T47D (cell line): Measurements from ENCODE around the gene ATF4.
A peak's percentile ranks its signal among the peaks of the same experiment; 100 is the strongest.

Experiments used
- DNase-seq, 2 experiments: peaks; one replicate each; pipeline versions ENCODE4 v3.0.0 to v3.0.0-alpha.2; 2011 to 2012; ENCODE audit warnings: low read depth in 1 of 2, low spot score in 1 of 2
- JUND ChIP-seq: IDR thresholded peaks from 2 replicates; pipeline ENCODE4 v1.6.1; 2012; ENCODE audit warnings: low read depth
- in situ Hi-C: cut with HindIII; loops from 2 replicates; pipeline ENCODE4 v1.10.0; 2016; ENCODE audit warnings: low sequenced_read_pairs, low pct_unique_long_range_greater_than_20kb

ATF4 gene

DNA sequence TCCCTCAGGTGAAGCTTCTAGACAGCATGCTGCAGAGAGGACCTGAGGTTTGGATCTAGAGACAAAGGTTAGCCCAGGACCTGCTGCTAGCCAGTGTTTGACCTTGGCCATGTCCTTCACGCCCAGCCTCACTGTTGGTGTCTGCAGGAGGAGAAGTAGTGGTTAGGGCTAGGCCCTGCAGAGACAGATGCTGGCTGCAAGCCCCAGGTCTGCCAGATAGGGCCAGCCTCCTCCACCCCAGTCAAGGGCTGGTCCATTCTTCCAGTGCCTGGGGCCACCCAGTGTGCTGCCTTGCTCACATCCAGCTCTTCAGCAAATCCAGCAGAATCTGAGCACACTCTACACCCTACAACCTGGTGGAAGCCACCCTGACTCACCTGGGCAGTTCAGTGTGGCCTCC, 39.8 kb upstream of the ATF4 start:
- DNase-seq: no peak
- in situ Hi-C loops: no loop called here
- TF ChIP-seq JUND: no peak

DNA sequence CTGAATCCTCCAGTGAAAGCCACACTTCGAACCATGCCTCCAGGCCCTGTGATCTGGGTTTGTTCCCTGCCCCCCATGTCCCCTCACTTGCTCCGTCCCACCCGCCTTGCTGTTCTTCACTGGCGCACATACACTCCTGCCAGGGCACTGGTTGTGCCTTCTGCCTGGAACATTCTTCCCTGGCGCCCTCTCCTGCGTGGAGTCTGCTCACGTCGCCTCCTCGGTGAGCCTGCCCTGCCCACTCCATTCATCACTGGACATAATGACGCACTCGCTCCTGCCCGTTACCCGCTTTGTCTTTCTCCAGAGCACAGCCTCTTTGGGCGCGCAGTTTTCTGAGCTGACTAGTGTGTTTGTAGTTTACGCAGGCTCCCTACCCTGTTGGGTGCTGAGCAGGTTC, 39.3 kb upstream of the ATF4 start:
- no peak for TF ChIP-seq JUND
- in situ Hi-C loops: no loop called here
- no peak for DNase-seq

DNA sequence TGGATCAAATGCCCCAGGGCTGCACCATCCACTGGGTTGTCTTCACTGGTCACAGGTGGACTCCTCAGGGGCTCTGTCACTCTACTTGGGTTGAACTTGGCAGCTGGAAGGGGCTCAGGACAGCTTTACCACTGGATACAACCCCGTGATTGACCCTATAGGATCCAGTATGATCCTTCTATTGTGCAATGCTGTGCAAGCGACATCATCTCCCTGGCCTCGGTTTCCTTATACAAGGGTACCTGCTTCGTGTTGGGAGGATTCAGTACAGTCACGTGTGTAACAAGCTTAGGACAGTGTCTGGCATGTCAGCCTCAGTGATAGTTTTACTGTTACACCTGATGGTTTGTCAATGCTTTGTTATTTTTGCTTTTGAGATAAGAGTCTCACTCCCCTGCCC, 38.8 kb upstream of the ATF4 start:
- in situ Hi-C loops: no loop called here

DNA sequence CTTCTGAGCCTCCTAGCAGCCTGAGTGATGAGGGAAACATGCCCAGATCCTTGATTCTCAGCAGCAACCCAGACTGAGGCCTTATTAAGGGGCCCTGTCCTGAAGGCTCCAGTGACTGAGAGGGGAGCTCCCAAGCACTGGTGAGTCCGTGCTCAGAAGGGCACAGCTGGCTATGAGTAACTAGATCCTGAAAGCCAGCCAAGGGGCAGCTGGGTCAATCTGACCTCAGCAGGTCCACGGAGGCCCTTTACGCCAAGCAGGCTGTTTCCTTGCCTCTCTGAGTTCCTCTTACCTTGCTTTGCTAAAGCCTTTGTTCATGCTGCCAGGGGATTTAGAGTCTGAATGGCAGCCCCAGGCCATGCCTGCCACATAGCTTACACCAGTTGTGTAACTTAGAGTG, 37.6 kb upstream of the ATF4 start:
- in situ Hi-C loops: no loop called here
- DNase-seq: peak in 1 of 2 experiments; percentile 74
- TF ChIP-seq JUND: no peak

More for the DNA sequence above, 38.8 kb upstream of the ATF4 start:
- DNase-seq: no peak
- no peak for TF ChIP-seq JUND

DNA sequence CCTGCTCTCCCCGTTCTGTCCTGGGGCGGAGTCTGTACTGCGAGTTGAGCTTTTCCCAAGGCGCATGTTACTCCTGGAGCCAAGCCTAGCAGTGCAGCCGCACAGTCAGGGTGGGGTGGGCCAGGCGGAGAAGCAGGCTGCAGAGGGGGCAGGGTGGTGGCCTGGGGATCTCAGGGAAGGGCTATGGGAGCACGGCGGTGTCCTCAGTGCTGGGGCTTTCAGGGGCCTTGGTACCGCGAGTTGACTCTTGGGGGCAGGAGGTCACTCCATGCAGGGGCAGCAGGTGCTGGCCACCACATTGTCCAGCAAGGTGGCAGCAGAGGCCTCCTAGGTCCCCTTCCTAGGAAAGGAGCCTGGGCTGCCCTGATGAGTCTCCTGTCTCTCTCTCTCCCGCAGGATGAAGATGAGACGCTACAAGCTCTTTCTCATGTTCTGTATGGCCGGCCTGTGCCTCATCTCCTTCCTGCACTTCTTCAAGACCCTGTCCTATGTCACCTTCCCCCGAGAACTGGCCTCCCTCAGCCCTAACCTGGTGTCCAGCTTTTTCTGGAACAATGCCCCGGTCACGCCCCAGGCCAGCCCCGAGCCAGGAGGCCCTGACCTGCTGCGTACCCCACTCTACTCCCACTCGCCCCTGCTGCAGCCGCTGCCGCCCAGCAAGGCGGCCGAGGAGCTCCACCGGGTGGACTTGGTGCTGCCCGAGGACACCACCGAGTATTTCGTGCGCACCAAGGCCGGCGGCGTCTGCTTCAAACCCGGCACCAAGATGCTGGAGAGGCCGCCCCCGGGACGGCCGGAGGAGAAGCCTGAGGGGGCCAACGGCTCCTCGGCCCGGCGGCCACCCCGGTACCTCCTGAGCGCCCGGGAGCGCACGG, 33.2 kb upstream of the ATF4 start:
- no peak for TF ChIP-seq JUND
- DNase-seq: no peak
- in situ Hi-C loops: no loop called here

DNA sequence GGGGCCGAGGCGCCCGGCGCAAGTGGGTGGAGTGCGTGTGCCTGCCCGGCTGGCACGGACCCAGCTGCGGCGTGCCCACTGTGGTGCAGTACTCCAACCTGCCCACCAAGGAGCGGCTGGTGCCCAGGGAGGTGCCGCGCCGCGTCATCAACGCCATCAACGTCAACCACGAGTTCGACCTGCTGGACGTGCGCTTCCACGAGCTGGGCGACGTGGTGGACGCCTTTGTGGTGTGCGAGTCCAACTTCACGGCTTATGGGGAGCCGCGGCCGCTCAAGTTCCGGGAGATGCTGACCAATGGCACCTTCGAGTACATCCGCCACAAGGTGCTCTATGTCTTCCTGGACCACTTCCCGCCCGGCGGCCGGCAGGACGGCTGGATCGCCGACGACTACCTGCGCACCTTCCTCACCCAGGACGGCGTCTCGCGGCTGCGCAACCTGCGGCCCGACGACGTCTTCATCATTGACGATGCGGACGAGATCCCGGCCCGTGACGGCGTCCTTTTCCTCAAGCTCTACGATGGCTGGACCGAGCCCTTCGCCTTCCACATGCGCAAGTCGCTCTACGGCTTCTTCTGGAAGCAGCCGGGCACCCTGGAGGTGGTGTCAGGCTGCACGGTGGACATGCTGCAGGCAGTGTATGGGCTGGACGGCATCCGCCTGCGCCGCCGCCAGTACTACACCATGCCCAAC, 32.4 kb upstream of the ATF4 start:
- DNase-seq: no peak
- no peak for TF ChIP-seq JUND
- in situ Hi-C loops: no loop called here

DNA sequence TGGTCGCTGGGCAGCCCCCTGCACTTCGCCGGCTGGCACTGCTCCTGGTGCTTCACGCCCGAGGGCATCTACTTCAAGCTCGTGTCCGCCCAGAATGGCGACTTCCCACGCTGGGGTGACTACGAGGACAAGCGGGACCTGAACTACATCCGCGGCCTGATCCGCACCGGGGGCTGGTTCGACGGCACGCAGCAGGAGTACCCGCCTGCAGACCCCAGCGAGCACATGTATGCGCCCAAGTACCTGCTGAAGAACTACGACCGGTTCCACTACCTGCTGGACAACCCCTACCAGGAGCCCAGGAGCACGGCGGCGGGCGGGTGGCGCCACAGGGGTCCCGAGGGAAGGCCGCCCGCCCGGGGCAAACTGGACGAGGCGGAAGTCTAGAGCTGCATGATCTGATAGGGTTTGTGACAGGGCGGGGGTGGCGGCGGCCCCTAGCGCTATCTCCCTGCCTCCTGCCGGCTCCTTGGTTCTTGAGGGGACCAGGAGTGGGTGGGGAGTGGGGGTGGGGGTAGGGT, 31.7 kb upstream of the ATF4 start:
- in situ Hi-C loops: no loop called here
- DNase-seq: no peak
- TF ChIP-seq JUND: no peak

DNA sequence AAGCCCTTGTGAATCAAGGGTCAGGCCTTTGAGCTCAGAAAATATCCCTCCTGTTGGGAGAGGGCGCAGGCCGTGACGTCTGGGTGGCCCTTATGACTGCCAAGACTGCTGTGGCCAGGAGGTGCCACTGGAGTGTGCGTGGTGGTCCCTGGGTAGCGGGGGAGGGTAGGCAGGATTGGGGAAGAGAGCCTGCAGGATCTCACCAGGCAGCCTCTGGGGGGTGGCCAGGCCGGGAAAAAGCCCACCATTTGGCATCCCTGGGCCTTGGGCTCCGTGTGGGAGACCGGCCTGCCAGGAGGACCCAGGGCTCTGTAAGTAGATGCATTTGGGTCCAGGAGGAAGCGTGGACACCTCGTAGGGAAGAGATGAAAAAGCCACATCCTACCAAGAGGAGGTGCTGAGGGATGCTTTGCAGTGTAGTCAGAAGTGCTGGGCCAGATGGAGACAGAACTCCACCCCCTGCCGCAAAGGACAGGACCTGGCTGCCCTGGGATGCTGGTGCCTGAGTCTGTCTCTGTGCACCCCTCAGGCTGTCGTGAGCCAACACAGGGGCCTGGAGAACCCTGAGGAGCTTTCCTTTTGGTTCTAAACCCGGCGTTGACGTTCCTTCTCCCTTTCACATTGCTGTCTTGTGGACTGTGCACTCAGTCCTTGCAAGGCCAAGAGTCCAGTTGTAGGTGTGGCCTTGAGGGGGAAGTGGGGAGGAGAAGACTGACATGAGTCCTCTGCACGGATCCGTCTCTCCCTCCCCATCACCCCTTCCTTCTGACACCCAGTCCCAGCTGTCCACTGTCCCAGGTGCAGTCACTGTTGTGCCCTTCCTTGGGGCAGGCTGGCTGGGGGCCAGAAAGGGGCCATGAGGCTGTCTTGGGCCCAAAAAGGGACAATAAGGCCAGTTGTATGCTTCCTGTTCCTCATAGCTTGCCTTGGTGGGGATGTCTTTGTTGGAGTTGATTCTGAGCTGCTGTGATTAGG, 31.0 kb upstream of the ATF4 start:
- DNase-seq: no peak
- in situ Hi-C loops: no loop called here
- no peak for TF ChIP-seq JUND

DNA sequence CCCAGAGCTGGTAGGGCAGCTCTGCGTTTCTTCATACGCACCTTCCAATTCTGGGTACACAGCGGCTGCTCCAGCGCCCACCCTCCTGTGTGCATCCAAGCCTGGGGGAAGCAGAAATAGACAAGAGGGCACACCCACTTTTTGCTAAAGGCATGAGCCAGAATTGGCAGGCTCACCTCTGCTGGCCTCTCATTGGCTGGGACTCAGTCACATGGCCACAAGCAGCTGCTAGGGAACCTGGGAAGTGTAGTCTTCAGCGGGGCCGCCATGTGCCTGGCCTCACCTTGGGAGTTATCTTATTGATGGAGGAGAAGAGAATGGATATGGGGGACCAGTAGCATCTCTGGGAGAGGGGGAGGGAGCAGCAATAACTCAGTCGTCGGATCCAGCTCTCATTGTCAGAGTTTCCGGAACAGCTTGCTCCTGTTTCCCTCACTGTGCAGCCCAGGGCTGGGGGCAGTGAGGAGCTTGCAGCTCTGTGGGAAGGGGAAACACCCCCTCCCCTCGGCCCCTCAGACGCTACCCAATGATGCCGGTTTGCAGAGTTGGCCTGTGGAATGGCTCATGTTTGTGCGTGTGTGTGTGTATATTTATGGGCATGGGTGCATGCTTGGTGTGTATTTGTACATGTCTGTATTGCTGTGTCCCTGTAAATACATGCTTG, 30.1 kb upstream of the ATF4 start:
- in situ Hi-C loops: no loop called here
- peak; percentile 85 to 97 for DNase-seq
- no peak for TF ChIP-seq JUND

DNA sequence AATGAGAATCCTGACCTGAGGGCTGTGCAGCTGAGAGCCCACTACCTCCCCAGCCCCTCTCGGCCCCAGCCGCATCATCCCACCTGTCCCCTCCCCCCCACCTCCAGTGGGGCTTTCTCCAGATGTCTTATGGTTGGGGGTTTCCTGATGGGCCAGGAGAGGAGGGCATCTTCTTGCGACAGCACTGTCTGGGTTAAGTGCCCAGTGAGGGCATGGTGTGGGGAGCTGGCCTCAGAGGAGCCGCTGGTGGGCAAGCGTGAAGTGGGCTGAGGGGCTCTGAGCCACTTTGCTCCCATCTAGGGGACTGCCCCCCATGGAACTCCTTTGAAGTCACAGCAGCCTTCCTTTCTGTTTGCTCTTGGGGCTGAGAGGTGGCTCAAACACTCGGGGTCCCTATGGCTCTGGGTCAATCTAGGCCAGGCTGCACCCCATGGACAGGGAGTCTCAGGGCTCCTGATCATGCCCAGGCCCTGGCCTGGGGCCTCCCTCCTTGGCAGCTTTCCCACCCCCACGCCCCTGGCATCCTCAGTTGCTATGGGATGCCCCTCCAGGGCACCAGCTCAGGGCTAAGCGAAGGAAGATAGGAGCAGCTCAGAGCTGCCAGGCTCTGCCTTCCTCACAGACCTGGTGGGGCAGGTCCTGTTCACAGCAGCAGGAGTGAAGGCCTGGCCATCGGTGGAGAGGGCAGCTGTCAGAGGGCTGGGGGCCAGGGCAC, 29.2 kb upstream of the ATF4 start:
- no peak for DNase-seq
- TF ChIP-seq JUND: no peak
- in situ Hi-C loops: no loop called here

DNA sequence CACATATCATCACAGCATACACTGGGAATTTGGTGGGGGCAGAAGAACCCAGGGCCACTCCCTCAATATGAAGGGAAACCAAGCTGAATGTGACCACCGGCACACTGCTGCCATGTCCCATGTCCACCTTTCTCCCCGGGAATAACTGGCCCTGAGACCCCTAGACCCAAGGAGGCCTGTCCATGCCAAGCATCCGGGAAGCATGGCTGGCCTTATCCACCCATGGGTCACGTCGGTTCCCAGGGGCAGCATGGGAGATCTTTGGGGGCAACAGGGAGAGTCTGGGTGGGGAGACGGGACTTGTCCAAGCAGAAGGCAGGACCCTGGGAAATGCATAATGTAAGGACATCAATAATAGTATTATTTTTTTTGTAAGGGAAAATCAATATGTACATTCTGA, 28.7 kb upstream of the ATF4 start:
- DNase-seq: no peak
- TF ChIP-seq JUND: no peak
- in situ Hi-C loops: no loop called here

DNA sequence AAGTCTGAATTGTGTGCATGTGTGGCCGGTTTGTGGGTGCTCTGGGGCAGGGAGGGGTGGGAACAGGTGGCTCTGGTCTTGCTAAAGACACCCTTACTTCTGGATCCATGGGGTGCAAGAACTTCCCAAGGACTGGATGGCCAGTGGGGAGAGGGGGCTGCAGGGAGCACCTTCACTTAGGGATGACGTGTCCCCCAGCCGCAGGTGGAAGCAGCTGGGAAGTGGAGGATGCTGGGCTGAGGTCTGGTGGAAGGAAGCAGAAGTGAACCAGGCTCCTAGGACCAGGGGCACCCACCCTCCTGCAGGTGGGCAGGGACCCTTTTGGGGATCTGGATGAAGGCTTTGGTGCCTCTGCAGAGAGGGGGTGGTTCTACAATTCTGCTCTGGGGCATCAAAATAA, 28.2 kb upstream of the ATF4 start:
- no peak for DNase-seq
- TF ChIP-seq JUND: no peak
- in situ Hi-C loops: no loop called here
